DMS153 (cell line): ENCODE results near the gene LDLRAD4.
"Not testable (repeated sequence)": the region's sequence is repeated elsewhere in the genome, so short reads cannot be mapped to it uniquely, and the experiment has no call there.

ENCODE experiments used
- DNase-seq: peaks from one replicate; lab custom pipeline; 2025; lab: John Stamatoyannopoulos, UW

Gene LDLRAD4

DNA sequence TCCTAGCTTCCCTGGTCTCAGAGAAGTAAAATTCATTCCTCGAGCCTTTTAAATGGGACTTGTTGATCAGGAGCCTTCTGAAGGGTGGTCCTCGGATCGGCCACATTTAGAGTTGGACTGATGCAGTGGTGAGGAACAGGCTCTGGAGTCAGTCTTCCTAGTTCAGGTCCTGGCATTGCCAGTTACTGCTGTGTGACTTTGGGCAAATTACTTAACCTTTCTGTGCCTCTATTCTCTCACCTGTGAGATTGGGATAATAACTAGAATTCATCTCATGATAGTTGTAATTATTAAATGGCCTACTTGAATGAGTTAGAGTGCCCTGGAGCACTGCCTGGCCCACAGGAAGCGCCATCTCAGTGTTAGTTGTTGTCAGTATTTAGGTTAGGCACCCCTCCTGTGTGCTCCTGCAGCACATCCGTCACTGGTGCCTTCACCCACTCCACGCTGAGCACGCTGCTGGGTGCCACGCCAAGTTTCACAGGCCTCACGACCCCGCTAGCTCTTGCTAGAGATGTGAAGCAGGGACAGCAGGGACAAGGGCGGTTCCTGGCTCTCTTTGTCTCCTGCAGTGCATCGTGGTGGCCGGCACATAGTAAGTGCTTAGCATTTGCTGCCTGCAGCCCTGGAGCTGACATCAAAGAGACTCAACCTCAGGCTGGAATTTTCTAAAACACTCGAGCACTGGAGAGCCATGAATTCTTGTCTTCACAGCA, 384.9 kb downstream of the LDLRAD4 start:
- no peak for DNase-seq

DNA sequence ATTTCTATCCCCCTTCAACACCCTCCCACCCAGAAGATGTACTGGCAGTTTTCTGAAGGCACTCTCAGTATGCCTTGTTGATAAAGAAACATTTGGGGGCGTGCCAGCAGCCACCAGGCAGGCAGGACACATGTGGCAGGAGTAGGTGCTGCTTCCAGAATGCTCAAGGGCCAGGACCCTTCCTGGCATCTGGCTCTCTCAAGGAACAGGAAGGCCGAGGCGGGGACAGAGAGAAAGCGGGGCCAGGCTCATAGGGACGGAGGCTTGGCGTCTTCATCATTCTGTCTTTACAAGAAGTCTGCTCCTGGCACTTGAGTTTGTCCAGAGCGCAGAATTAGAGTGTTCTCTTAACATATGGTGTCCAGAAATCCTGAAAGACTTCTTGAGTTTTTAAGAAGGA, 386.2 kb downstream of the LDLRAD4 start:
- no peak for DNase-seq

DNA sequence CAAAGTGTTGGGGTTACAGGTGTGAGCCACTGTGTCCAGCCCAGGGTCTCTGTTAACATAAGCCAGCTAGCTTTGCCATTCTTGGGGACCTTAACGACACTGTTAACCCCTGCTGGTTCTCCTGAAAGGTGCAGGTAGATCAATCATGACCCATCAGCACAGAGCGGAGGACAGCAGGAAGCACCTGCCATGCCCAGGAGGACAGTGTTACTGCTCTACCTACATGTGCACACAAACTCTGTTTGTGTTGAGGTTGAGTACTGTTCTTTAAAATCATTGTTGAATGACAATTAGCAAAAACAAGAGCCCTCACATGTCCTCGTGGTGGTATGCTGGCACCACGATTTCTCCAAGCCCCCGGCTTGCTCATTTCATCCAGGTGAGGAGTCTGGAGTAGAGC, 386.9 kb downstream of the LDLRAD4 start:
- DNase-seq = no peak

DNA sequence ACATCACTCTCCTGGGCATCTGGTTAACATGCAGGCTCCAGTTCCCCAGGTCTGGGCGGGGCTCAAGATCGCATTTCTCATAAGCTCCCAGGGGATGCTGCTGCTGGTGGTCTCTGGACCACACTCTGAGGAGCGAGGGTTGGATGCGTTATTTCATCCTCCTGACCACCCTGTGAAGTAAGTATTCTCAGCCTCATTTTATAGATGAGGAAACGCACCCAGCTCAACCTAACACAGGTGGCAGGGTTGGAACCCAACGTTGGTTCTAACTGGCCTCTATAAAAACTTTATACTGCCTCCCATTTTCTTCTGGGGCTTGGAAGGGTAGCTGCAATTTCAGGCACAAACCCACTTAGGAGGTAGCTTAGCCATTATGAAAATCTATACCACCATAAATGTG, 387.3 kb downstream of the LDLRAD4 start:
- DNase-seq = no peak

DNA sequence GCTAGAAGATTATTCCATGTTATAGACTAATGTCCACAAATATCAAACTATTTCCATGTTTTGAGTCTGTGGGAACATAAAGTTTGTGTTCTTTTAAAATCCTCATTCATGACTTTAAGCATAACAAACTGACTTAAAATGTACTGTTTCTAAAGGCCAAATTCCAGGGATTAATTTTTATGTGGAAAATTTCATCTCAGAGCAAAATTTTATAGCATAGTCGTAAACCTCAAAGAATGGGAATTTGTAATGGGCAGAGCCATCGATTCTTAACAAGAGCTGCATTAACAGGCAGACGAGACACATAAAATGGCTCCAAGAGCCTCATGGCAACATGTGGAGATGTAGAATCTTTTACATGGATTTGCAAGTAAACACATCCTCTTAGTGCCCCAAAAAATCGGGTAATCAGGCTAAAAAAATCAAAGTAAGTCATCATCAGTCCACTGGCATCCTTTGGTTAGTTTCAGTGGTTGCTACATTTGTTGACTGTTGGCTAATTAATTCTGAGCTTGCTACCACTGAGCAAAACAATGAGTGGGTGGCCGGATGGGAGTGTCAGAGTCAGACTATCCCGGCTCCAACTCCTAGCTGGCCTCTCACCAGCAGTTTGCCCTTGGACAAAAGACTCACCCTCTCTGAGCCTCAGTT, 388.2 kb downstream of the LDLRAD4 start:
- no peak for DNase-seq

DNA sequence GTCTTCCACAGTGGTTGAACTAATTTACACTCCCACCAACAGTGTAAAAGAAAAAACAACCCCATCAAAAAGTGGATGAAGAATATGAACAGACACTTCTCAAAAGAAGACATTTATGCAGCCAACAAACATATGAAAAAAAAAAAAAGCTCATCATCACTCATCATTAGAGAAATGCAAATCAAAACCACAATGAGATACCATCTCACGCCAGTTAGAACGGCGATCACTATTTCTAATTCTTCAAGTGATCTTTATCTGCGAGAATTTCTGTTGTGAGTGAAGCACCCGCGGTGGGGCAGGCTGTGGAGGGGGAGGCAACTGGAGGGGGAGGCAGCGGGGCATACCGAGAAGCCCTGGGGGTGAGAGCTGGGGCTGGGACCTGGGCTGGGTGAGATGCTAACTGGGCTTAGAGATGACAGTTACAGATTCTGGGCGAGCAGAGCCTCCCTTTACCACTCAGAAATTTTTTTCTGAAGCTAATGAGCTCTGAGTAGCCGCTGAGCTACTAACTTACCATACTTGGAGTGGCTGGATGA, 389.5 kb downstream of the LDLRAD4 start:
- not testable (repeated sequence) for DNase-seq

DNA sequence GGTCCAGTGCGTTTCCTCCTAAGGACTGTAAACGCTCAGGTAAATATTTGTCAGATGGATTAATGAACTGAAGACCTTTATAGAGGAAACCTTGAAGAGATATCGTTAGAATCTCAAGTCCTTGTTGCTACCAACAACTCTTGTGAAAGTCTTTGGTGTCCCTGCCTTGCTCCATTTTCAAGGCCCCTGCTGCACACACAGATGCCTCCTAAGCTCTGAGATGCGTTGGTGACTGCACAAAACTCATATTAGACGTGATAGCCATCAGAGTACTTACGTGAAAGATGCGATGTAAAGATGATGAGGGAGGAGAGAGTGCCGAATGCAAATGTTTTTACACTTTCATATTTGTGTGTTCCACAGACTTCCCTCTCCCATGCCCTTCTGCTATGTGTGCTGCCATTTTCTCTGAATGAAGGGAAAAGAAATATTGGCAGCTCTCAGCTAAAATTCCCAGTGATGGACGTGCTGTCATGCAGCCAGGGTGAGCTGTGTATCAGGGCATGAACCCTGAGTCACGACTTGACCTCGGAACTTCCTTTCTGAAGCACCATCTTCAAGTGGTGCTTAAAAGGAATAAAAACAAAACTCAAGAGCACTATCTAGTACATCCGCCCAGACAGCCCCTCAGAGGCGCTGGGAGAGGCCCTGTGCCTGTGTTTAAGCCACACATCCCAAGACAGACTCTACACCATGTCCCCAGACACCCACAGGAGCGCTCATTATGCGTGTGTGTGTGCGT, 390.4 kb downstream of the LDLRAD4 start:
- no peak for DNase-seq

DNA sequence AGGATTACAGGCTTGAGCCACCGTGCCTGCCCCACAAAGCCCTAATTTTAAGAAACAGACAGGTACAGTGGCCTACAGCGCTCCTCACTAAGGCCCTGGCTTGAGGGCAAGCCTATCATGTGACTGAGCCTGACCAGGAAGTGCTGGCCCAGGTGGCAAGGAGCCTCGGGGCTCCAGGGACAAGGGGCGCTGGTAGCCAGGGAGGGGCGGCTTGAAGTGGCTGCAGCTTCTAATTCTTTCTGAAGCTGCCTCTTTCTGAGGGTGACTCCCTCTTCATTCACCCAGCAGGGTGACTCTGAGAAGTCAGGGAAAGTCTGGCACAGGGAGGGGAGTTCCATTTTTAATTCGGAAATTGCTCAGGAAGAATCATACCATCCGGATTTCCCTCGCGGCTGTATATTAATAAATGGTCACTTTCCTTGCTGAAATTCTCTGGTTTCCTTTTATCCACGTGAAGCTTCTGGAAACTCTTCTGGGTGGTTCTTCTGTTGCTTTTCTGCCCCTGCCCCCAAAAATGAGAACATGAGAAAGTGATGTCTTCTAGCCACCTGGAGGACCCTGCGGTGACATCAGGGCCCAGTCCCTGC, 392.1 kb downstream of the LDLRAD4 start:
- no peak for DNase-seq

DNA sequence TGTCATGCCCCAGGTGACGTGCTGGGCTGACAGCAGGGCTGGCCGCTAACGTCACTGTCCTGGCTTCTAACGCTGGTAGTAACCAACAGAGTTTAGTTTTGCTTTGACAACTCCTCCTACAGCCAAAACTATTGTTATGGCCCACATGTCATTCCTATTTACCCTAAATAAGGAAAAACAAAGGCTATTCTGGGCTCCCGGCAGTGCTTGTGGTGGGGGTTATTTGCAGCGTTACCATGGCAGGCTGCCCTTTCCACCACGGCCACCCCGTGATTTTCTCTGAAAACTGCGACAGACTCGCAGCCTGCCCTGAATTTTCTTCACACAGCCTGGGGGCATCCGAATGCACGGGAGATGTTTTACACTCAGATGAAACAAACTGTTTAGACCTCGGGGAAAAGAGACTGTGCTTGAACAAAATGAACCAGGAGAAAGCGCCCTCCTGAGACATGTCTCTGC, 392.6 kb downstream of the LDLRAD4 start:
- DNase-seq = no peak

DNA sequence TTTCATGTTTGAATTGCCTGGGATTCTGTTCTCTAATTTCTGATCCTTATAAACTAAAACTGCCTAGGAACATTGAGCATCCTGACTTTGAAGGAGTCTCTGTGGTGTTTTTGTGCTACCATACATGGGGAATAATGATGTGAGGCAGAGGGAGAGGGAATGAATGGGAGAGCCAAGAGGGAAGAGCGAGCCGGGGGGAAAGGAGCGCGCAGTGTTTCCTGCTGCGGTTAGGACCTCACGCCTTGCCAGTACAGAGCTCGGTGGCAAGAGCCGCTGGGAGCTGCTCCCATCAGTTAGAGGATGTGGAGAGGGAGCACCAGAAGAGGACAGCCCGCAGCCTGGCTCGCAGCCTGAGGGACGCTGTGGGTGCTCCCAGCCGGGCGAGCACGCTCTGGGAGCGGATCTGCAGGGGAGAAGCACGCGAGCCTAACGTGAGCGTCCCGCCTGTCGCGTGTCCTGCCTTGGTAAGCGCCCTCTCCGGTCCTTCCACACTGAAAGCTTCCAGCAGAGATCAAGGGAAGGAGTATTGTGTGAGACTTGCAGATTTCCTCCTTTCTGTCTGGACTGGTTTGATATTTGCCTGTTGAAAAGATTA, 393.1 kb downstream of the LDLRAD4 start:
- DNase-seq = no peak

DNA sequence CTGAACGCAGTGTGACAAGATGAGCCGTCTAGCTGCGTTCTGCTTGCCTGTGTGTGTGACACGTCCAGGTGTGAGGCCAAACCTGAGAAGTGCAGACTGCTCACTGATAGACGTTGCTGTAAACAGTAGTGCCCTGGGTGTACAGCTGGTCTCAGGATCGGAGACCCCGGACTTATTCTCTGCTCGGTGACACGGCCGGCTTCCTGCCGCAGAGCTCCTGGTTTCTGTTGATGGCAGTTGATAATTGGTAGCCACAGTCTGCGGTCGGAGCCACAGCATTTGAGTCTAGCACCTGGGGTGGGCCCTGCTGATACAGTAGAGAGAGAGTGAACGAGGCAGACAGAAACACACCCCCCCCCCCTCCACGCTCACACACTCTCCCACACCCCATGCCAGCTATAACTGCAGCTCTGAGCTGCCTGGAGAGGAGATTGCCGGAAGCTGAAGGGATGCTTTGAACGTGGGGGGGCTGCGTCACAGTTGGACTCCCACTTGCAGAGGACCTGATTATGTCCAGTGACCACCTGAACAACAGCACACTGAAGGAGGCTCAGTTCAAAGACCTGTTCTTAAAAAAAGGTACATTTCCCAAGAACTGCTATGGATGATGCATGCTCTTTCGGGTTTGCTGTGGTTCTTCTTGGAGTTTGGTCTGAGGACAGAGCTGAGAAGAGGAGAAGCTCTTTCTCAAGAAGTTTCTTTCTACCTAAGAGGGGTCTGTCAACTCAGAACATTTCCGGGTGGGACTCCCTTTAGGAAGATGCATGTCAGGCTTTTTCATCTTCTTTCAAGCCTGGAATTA, 393.8 kb downstream of the LDLRAD4 start:
- DNase-seq = no peak

DNA sequence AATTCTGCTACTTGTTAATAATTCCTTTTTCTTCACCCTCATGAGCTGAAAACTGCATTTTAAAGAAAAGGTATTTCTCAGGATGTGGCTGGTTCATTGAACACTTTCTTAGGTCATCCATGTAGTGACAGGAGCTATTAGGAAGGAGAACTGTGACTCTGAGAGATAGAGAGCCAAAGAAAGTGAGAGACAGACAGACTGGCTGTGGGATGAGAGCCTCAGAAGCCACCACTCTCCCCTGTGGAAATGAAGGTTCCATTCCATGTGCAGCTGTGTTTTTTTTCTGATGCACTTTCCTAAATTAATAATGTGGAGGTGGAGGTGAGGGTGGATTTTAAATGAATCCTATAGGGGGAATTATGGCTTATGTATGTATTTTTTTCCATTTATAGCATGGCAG, 394.5 kb downstream of the LDLRAD4 start:
- DNase-seq = no peak

DNA sequence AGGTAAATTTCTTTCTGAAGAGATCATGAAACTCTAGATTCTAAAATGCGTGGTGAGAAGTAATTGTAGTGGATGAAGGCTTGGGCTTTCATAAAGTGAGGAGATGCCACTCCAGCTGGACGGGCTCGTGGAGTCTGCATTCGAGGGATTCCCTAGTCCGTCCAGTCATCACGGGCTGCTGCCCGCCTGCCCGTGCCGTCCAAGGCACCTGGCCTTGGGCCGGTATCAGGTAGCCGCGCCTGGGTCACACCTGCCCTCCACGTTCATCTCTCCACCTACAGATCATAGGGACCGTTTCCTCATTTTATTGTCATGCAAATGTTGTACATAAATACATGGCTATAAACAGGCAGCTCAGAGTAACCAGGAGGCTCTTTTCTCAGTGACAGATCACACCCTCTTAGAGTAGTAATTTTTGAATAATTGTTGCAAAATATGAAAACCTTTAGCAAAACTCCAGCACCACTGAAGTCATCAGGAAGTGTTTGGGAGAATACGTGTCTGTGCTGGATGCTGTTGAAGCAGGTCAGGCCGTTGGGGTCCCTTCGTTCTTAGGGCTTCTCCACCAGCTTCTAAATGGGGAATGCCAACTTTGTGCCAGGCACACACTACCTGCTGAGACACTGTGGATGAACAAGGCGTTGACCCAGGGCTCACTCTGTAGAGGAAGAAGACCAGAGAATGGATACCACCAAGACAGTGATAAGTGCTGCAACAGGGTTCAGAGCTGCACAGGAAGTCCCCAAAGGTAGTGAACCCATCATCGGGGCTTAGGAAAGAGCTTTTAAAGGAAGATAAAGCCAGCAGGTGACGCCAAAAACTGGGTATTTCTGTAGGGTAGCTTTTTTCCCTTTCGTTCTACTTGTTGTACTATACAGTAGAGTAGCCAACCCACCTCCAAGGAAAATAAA, 395.3 kb downstream of the LDLRAD4 start:
- no peak for DNase-seq

DNA sequence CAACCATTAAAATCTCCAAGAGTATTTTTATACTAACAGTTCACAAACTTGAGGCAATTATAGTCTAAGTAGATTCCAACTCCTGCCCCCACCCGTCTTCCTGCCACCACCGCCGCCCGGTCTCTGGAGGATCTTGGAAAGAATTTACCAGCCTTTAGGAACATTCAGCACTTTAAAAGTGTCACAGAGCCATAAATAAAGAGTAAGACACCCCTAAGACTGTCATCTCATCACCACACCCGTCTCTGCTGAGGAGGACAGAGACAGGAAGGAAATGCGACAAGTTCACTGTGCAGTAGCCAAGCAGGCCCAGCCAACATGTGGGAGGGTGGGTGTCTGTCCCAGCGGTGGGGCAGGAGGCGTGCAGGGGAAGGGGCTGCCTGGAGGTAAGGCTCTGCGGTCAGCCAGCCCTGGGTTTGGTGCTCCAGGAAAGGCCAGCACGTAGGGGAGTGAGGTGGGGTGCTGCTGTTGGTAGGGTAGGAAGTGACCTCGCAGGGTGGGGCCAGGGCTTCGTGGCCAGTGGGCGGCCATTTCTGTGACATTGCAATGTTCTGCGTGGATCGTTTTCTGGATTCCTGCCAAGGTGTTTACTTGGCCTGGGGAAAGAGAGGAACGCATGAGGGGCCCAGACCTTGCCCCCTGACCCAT, 396.2 kb downstream of the LDLRAD4 start:
- DNase-seq = no peak

DNA sequence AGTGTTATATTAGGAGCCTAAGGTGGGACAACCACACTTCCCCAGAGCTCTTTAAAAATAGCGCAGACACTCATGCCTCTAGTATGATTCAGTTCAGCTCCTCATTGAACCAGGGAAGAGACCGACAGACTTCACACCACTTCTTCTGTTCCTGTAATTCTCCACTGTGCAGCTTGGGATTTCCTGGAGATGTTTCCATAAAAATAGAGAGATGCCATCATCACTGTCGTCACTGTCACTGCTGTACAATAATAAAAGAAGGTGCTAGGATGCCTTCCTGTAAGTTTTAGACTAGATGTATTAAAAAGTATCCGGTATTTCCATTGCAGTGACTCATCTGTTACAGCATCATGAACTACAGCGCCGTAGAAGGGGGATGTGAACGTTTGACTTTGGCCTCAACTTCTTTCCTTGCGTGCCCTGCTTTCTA, 396.9 kb downstream of the LDLRAD4 start:
- DNase-seq = no peak

DNA sequence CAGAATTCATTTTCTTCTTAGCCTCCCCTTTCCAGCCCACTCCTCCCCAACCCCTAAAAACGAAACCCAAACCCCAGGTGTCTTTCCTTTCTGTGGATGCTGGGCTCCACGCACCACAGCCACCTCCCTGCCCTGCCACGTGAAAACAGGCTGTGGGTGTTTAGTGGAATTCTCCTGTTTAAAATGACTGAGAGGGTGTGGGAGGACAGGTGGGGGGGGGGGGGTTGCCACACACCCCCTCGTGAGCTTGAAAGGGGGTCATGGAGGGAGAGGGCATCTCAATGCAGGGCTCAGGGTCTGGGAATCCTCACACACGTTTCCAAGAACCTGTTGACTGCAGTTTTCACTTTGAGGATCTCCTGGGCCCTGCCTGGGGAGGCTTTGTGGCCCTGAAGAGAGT, 397.5 kb downstream of the LDLRAD4 start:
- no peak for DNase-seq

DNA sequence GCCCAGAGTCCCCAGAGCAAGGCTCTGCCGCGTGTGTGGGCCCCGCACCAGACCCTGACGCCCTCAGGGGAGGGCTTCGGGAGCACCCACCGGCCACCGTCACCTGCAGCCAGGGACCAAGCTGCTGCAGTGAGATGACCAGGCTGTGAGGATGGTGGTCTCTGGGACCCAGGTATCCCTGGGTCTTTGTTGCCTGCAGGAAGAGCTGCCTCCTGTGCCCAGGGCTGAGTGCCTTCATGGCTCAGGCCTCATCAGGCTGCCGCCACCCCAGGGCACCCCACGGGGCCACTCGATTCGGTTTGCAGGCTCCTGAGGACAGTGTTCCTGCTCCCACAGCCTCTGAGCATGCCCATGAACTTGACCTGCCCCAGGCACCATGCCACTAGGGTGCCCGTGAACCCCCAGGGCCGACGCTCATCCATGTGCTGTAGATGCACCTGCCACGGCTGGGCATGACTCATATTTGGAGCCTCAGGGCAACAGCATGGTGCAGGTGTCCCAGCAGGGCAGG, 398.0 kb downstream of the LDLRAD4 start:
- DNase-seq = no peak

DNA sequence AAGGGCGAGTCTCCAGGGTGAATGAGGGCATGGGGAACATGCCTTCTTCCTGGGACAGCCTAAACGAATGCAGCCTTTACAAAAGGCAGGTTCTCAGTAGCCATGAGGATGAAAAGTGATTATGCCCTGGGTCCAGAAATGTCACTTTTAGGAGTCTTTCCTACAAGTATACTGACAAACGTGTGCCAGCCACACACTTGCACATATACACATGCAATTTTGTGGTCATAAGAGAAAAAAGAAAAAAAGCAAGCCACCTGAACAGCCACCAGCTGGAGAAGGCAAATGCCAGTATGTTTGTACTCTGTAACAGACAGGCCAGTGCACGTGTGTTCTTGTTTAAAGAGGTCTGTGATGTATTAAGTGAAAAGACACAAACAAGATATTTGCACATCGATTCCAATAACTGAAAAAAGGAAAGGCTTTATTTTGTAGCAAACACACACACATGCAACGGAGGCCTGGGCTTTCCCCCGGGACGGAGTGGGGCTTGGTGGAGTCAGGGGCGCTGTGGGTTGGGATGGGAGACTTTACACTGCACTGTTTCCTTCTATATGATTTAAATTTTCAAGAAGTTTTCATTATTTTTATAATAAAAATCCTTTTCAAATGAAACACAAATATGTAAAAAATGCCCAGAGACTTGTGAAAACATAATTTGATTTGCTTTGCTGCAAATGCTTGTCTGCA, 399.4 kb downstream of the LDLRAD4 start:
- no peak for DNase-seq
